Activated CD4-positive, alpha-beta T cell treated with anti-CD3 and anti-CD28 coated beads, Interleukin-2, amount 10 ng/mL, durations not matched to agents 24 days and 14 days (primary cell): ENCODE data around the gene DYNAP. TPM values are rescaled to one million over a fixed set of nuclear protein-coding genes. Genes with fewer than 3 reads are reported as not detected.

Experiments
- DNase-seq: peaks from one replicate; pipeline ENCODE4 v3.0.0; 2022
- H3K27ac Mint-ChIP-seq: one replicate; pipeline ENCODE4 v1.8.0; 2022; ENCODE audit warnings: mild to moderate bottlenecking, mixed read lengths
- H3K27me3 Mint-ChIP-seq: one replicate; pipeline ENCODE4 v1.8.0; 2022; ENCODE audit warnings: mixed read lengths
- H3K36me3 Mint-ChIP-seq: one replicate; pipeline ENCODE4 v1.8.0; 2022; ENCODE audit warnings: low read depth, mild to moderate bottlenecking, mixed read lengths
- H3K4me1 Mint-ChIP-seq: one replicate; pipeline ENCODE4 v1.8.0; 2021; ENCODE audit warnings: mixed read lengths
- H3K4me3 Mint-ChIP-seq: one replicate; pipeline ENCODE4 v1.8.0; 2022; ENCODE audit warnings: mild to moderate bottlenecking, moderate library complexity, mixed read lengths
- H3K9me3 Mint-ChIP-seq: one replicate; pipeline ENCODE4 v1.8.0; 2021; ENCODE audit warnings: mixed read lengths
- intact Hi-C: fragments of 100-400 bp; cut with micrococcal nuclease; formaldehyde crosslinking; loops from one replicate; pipeline ENCODE4 v1.15.1; 2023
- total RNA-seq: library from RNA; stranded (reverse); gene quantifications from 2 replicates; pipeline ENCODE4 v1.2.3, GENCODE V29; 2022

DYNAP gene
- not detected in 2 replicates for total RNA-seq

GRCh38 chr18:54590945-54591344, at the start of gene DYNAP:
TSS of gene DYNAP (plus strand) at chr18:54591245. CDS start at chr18:54591283, 38 bp downstream.
- intact Hi-C loops, result no loop called here
- H3K36me3 Mint-ChIP-seq, result no peaks in the 10 kb centered on the region

GRCh38 chr18:54551590-54551989, 39.5 kb upstream of the DYNAP start:
- Mint-ChIP-seq H3K27ac (no peak overlapping the region), H3K9me3 (no peaks in the 10 kb centered on the region), H3K27me3 (no peaks in the 10 kb centered on the region), H3K4me1 (no peaks in the 10 kb centered on the region), H3K36me3 (no peaks in the 10 kb centered on the region), H3K4me3 (no peak overlapping the region)
- intact Hi-C loops, result no loop called here
- DNase-seq, result no peak

More at GRCh38 chr18:54590945-54591344, at the start of gene DYNAP:
- no peak for DNase-seq
- peaks cover 8% of the 10 kb centered on the region for H3K27me3 Mint-ChIP-seq
- H3K27ac Mint-ChIP-seq, result no peak within 1 kb of the TSS
- no peaks in the 10 kb centered on the region for H3K4me1 Mint-ChIP-seq
- H3K9me3 Mint-ChIP-seq, result no peaks in the 10 kb centered on the region
- no peak within 1 kb of the TSS for H3K4me3 Mint-ChIP-seq

- Mint-ChIP-seq H3K36me3 (no peaks in the 10 kb centered on the region), H3K4me3 (no peak overlapping the region), H3K27ac (no peak overlapping the region), H3K4me1 (no peaks in the 10 kb centered on the region), H3K27me3 (peaks cover 5% of the 10 kb centered on the region), H3K9me3 (no peaks in the 10 kb centered on the region)
- intact Hi-C loops, result no loop called here
- no peak for DNase-seq
These were observed 35.8 kb upstream of the DYNAP start for GRCh38 chr18:54555286-54555685.

- peak; percentile 16 for DNase-seq
- Mint-ChIP-seq H3K9me3 (no peaks in the 10 kb centered on the region), H3K27me3 (peaks cover 5% of the 10 kb centered on the region), H3K4me3 (no peak overlapping the region), H3K27ac (no peak overlapping the region), H3K4me1 (no peaks in the 10 kb centered on the region), H3K36me3 (no peaks in the 10 kb centered on the region)
- intact Hi-C loops, result no loop called here
These were observed 35.0 kb upstream of the DYNAP start for GRCh38 chr18:54555996-54556395.

GRCh38 chr18:54557958-54558357, 33.1 kb upstream of the DYNAP start:
- DNase-seq, result no peak
- Mint-ChIP-seq H3K4me1 (no peaks in the 10 kb centered on the region), H3K36me3 (no peaks in the 10 kb centered on the region), H3K9me3 (no peaks in the 10 kb centered on the region), H3K27ac (no peak overlapping the region), H3K27me3 (peaks cover 5% of the 10 kb centered on the region), H3K4me3 (no peak overlapping the region)
- intact Hi-C loops, result loop anchor here (2.0 kb wide), 2 partner anchors 115 to 425 kb away; no protein-coding TSS in a partner anchor

- DNase-seq, result peak; percentile 66
- Mint-ChIP-seq H3K4me1 (no peaks in the 10 kb centered on the region), H3K4me3 (no peak overlapping the region), H3K27ac (no peak overlapping the region), H3K36me3 (no peaks in the 10 kb centered on the region), H3K9me3 (no peaks in the 10 kb centered on the region), H3K27me3 (peaks cover 5% of the 10 kb centered on the region)
- intact Hi-C loops, result loop anchor here (2.0 kb wide), 2 partner anchors 114 to 424 kb away; no protein-coding TSS in a partner anchor
These were observed 32.1 kb upstream of the DYNAP start for GRCh38 chr18:54558609-54559585.

- intact Hi-C loops, result no loop called here
- H3K4me1 Mint-ChIP-seq, result no peaks in the 10 kb centered on the region
- H3K27me3 Mint-ChIP-seq, result peaks cover 5% of the 10 kb centered on the region
- no peaks in the 10 kb centered on the region for H3K36me3 Mint-ChIP-seq
- DNase-seq, result no peak
- H3K27ac Mint-ChIP-seq, result no peak overlapping the region
- no peaks in the 10 kb centered on the region for H3K9me3 Mint-ChIP-seq
- H3K4me3 Mint-ChIP-seq, result no peak overlapping the region
These were observed 29.3 kb upstream of the DYNAP start for GRCh38 chr18:54561706-54562267.

- Mint-ChIP-seq H3K36me3 (no peaks in the 10 kb centered on the region), H3K27ac (no peak overlapping the region), H3K4me3 (no peak overlapping the region), H3K4me1 (no peaks in the 10 kb centered on the region), H3K27me3 (no peaks in the 10 kb centered on the region), H3K9me3 (no peaks in the 10 kb centered on the region)
- no peak for DNase-seq
- intact Hi-C loops, result no loop called here
These were observed 10.8 kb upstream of the DYNAP start for GRCh38 chr18:54580202-54580729.

GRCh38 chr18:54584065-54584464, 7.0 kb upstream of the DYNAP start:
- Mint-ChIP-seq H3K4me3 (no peak overlapping the region), H3K27ac (no peak overlapping the region), H3K9me3 (no peaks in the 10 kb centered on the region), H3K4me1 (no peaks in the 10 kb centered on the region), H3K36me3 (no peaks in the 10 kb centered on the region), H3K27me3 (peaks cover 2% of the 10 kb centered on the region)
- DNase-seq, result no peak
- intact Hi-C loops, result no loop called here

GRCh38 chr18:54585743-54586142, 5.3 kb upstream of the DYNAP start:
- no peak overlapping the region for H3K4me3 Mint-ChIP-seq
- no peak for DNase-seq
- no peaks in the 10 kb centered on the region for H3K9me3 Mint-ChIP-seq
- no peaks in the 10 kb centered on the region for H3K4me1 Mint-ChIP-seq
- H3K27me3 Mint-ChIP-seq, result peaks cover 7% of the 10 kb centered on the region
- intact Hi-C loops, result no loop called here
- H3K36me3 Mint-ChIP-seq, result no peaks in the 10 kb centered on the region
- no peak overlapping the region for H3K27ac Mint-ChIP-seq

- no peak overlapping the region for H3K4me3 Mint-ChIP-seq
- DNase-seq, result no peak
- H3K36me3 Mint-ChIP-seq, result no peaks in the 10 kb centered on the region
- H3K27ac Mint-ChIP-seq, result no peak overlapping the region
- no peaks in the 10 kb centered on the region for H3K9me3 Mint-ChIP-seq
- peaks cover under 1% of the 10 kb centered on the region for H3K27me3 Mint-ChIP-seq
- intact Hi-C loops, result no loop called here
- no peaks in the 10 kb centered on the region for H3K4me1 Mint-ChIP-seq
These were observed 13.2 kb downstream of the DYNAP start for GRCh38 chr18:54604211-54604610.

- no peaks in the 10 kb centered on the region for H3K4me1 Mint-ChIP-seq
- intact Hi-C loops, result no loop called here
- H3K36me3 Mint-ChIP-seq, result no peaks in the 10 kb centered on the region
- no peak for DNase-seq
- no peak overlapping the region for H3K27ac Mint-ChIP-seq
- H3K27me3 Mint-ChIP-seq, result no peaks in the 10 kb centered on the region
- no peaks in the 10 kb centered on the region for H3K9me3 Mint-ChIP-seq
- H3K4me3 Mint-ChIP-seq, result no peak overlapping the region
These were observed 15.8 kb downstream of the DYNAP start for GRCh38 chr18:54606835-54607212.

GRCh38 chr18:54607213-54608027, 16.4 kb downstream of the DYNAP start:
- Mint-ChIP-seq H3K4me3 (peak overlapping the region; percentile 38), H3K4me1 (no peaks in the 10 kb centered on the region), H3K27ac (no peak overlapping the region), H3K36me3 (no peaks in the 10 kb centered on the region), H3K9me3 (no peaks in the 10 kb centered on the region), H3K27me3 (no peaks in the 10 kb centered on the region)
- intact Hi-C loops, result no loop called here
- no peak for DNase-seq
